ENCODE data around the gene SHMT2. TPM values are rescaled to one million over a fixed set of nuclear protein-coding genes. Genes with fewer than 3 reads are reported as not detected.

Gene SHMT2
- total and polyA plus RNA-seq, 9 of the 15 experiments (the other 6 are each of a cell fraction or from before 2014, with no cell fraction given): 46.1 to 319 (median 115) TPM

GRCh38 chr12:57201219-57201618, 28.3 kb upstream of the SHMT2 start:
- Histone ChIP-seq H3K4me3 (no peak overlapping the region), H3K36me3 (ENCODE audit: control insufficient read depth, insufficient read depth, low read length) (no peaks in the 10 kb centered on the region), H3K27ac (ENCODE audit: extremely low read depth, low read depth, low read length) (no peak overlapping the region), H3K79me2 (ENCODE audit: control insufficient read depth, insufficient read depth, low read length) (no peaks in the 10 kb centered on the region), H3K4me2 (ENCODE audit: insufficient read depth, low read length) (no peak overlapping the region), H3K27me3 (ENCODE audit: control insufficient read depth in 2 of 2, insufficient read depth in 2 of 2, low read length in 2 of 2) (peaks cover 69 to 96% of the 10 kb centered on the region in 2 experiments; a peak in 4 of 5 replicates), H3K9me3 (replicated peaks; ENCODE audit: control insufficient read depth, insufficient read depth, low read depth, low read length) (no peaks in the 10 kb centered on the region), H3K4me1 (replicated peaks in 1 of 2; ENCODE audit: control insufficient read depth in 2 of 2, insufficient read depth in 2 of 2, low read length in 2 of 2) (peaks cover 0 to 43% of the 10 kb centered on the region in 2 experiments; a peak in 2 of 5 replicates), H4K20me1 (replicated peaks; ENCODE audit: control insufficient read depth, insufficient read depth, low read length) (peaks cover 31% of the 10 kb centered on the region), H3K9me1 (ENCODE audit: control insufficient read depth, insufficient read depth, low read length) (no peaks in the 10 kb centered on the region), H3K9ac (ENCODE audit: insufficient read depth in 1 of 2, low read depth in 2 of 2, low read length in 2 of 2) (peak overlapping the region in 1 of 2 experiments; percentile 5; a peak in 1 of 4 replicates), H2AFZ (ENCODE audit: low read depth, low read length) (no peak overlapping the region)
- no peak for TF ChIP-seq HDGF (IDR thresholded peaks at IDR 0.05)
- peak; percentile 33; the same call in 1 of the 2 replicates for TF ChIP-seq REST (IDR thresholded peaks at IDR 0.05; ENCODE audit: borderline replicate concordance)
- no peak for TF ChIP-seq REST (CRISPR knock-in tag; IDR thresholded peaks at IDR 0.05; ENCODE audit: low read depth)
- intact Hi-C loops (cut with micrococcal nuclease) (no loop called here), in situ Hi-C loops (cut with MboI) (no loop called here)
- ChIA-PET POLR2A (interaction anchor here (1.0 kb wide), 1 partner anchor 13 kb away, joined by 3 read pairs; no protein-coding TSS in a partner anchor), CTCF (ENCODE audit: low intra/inter-chr PET ratio) (no interaction called here)
- WGBS (ENCODE audit: insufficient coverage, low coverage, missing lambda C conversion rate): 0% methylated on average over 8 of the region's 8 CpGs
- FAIRE-seq (no peak), DNase-seq (ENCODE audit: extremely low read depth in 1 of 4, low spot score in 3 of 4) (no peak), ATAC-seq (no peak)
- no TSS peak for BruUV-seq (replicated peaks)

Data from K562 (cell line).